Stomach (tissue), 9 donors: ENCODE results near the gene WNT5A. TPM values are rescaled to one million over a fixed set of nuclear protein-coding genes. Genes with fewer than 3 reads are reported as not detected.

Experiments
- DNase-seq, 2 donors: peaks; one replicate each; pipeline versions ENCODE4 v3.0.0 to v3.0.0-alpha.2; 2013 to 2019
- H3K27ac ChIP-seq, 5 donors: fragments of 200-600 bp in 4 of 5; sonication (generic) in 4 of 5; one replicate each; pipeline ENCODE4 v1.5.1; 2013 to 2019; ENCODE audit warnings: mild to moderate bottlenecking in 1 of 5, moderate library complexity in 1 of 5
- H3K27me3 ChIP-seq, 3 donors: fragments of 200-600 bp; sonication (generic); one replicate each; pipeline ENCODE4 v1.5.1; 2017 to 2019; ENCODE audit warnings: mixed run types in 1 of 3
- H3K36me3 ChIP-seq, 4 donors: fragments of 200-600 bp; sonication (generic); 1 replicate in 3 of 4; 2 replicates in 1 of 4; pipeline ENCODE4 v1.5.1; 2016 to 2019
- H3K4me1 ChIP-seq, 4 donors: fragments of 200-600 bp; sonication (generic); one replicate each; pipeline ENCODE4 v1.5.1; 2016 to 2019
- H3K4me3 ChIP-seq, 4 donors: fragments of 200-600 bp; sonication (generic) in 3 of 4; one replicate each; pipeline ENCODE4 v1.5.1; 2016 to 2019; ENCODE audit warnings: mild to moderate bottlenecking in 1 of 4
- H3K9me3 ChIP-seq, 4 donors: fragments of 200-600 bp; sonication (generic); one replicate each; pipeline ENCODE4 v1.5.1; 2016 to 2019
- CTCF ChIP-seq, 7 experiments: fragments of 450-650 bp in 4 of 7; fragments of 200-600 bp in 3 of 7; sonication (generic) in 3 of 7; IDR thresholded peaks; one replicate each; pipeline ENCODE4 v1.5.1; 2016 to 2019; ENCODE audit warnings: antibody characterized with exemption in 7 of 7, control low read depth in 2 of 7, mild to moderate bottlenecking in 1 of 7
- EP300 ChIP-seq: sonication (generic); formaldehyde crosslinking; IDR thresholded peaks from one replicate; pipeline ENCODE4 v1.6.1; 2017; ENCODE audit warnings: antibody characterized with exemption
- POLR2A ChIP-seq, 4 donors: fragments of 450-650 bp; IDR thresholded peaks; one replicate each; pipeline ENCODE4 v1.6.1; 2016; ENCODE audit warnings: antibody characterized with exemption in 4 of 4, control low read depth in 2 of 4, mild to moderate bottlenecking in 1 of 4, moderate library complexity in 1 of 4
- POLR2AphosphoS5 ChIP-seq, 3 donors: sonication (generic); formaldehyde crosslinking; IDR thresholded peaks; one replicate each; pipeline ENCODE4 v1.6.1; 2016; ENCODE audit warnings: antibody characterized with exemption in 3 of 3
- WGBS, 5 donors: extraction: QIAGEN DNeasy Blood & Tissue Kit in 3 of 5; methylation state at CpG; one replicate each; pipeline versions ENCODE4 v1.1.5 to v1.1.7; 2013 to 2018; 5-methylcytosine and 5-hydroxymethylcytosine counted together
- intact Hi-C: fragments of 100-400 bp; cut with DNase I; formaldehyde crosslinking; loops from one replicate; pipeline ENCODE4 v1.15.1; 2023; ENCODE audit warnings: low total_unique reads
- polyA plus RNA-seq, 3 donors: library from polyadenylated mRNA; stranded (reverse); fragments of 200-250 nt; gene quantifications; one replicate each; pipeline ENCODE4 v1.2.3, GENCODE V29; 2013
- total RNA-seq, 5 donors: library from RNA; depleted of rRNA; stranded (reverse); fragments of >200 nt; gene quantifications; one replicate each; pipeline versions ENCODE4 v1.1.0 to v1.2.3, GENCODE V29; 2014 to 2016
- donor health status: healthy with polysubstance abuse.
- donor health status: Bipolar disorder and iron deficiency.
- donor health status: healthy.

Gene WNT5A
- total and polyA plus RNA-seq, 8 donors: 1.2 to 44.2 (median 4.9) TPM

- no peak for DNase-seq
- Histone ChIP-seq H3K27ac (no peak overlapping the region), H3K27me3 (peaks cover 0 to 7% (median 0%) of the 10 kb centered on the region in 3 donors), H3K36me3 (no peaks in the 10 kb centered on the region), H3K9me3 (no peaks in the 10 kb centered on the region), H3K4me3 (no peak overlapping the region), H3K4me1 (no peaks in the 10 kb centered on the region)
- TF ChIP-seq POLR2A (IDR thresholded peaks at IDR 0.05) (no peak), POLR2AphosphoS5 (IDR thresholded peaks at IDR 0.05) (no peak)
- intact Hi-C loops: no loop called here
Observed at GRCh38 chr3:55497250-55497649, 10.1 kb upstream of the WNT5A start.

GRCh38 chr3:55494976-55495375, 7.9 kb upstream of the WNT5A start:
- Histone ChIP-seq H3K4me1 (peaks cover 0 to 4% (median 0%) of the 10 kb centered on the region in 4 donors), H3K4me3 (no peak overlapping the region), H3K9me3 (no peaks in the 10 kb centered on the region), H3K27me3 (peaks cover 0 to 18% (median 4%) of the 10 kb centered on the region in 3 donors), H3K27ac (no peak overlapping the region), H3K36me3 (no peaks in the 10 kb centered on the region)
- DNase-seq: no peak
- TF ChIP-seq EP300: no peak
- TF ChIP-seq POLR2A (IDR thresholded peaks at IDR 0.05): no peak
- TF ChIP-seq CTCF (IDR thresholded peaks at IDR 0.05): no peak
- TF ChIP-seq POLR2AphosphoS5 (IDR thresholded peaks at IDR 0.05): no peak
- intact Hi-C loops: no loop called here
- 67 to 89% (median 87%) methylated on average over 2 of the region's 2 CpGs for WGBS, 5 donors

DNA sequence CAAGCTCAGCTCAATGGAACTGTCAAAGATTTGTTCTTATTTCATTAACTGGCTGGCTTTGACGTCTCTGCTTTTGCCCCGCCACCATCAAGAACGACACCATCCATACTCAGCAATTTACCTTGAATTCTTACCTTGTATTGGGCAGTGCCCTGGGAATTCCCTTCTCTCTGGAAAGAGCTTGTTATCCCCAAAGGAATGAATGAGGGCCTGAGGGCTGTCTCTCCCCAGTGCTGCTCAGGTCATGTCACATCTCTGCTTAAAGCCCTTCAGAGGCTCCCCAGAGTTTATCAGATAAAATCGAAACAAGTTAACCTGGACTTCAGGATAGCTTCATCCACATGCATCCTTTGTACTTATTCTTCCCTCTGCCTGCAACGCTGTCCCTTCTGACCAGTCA, 5.9 kb upstream of the WNT5A start:
- DNase-seq: no peak
- H3K4me1 ChIP-seq: peaks cover 6 to 18% (median 17%) of the 10 kb centered on the region in 4 donors
- no peak for TF ChIP-seq EP300
- no peak for TF ChIP-seq POLR2A (IDR thresholded peaks at IDR 0.05)
- no peak for TF ChIP-seq CTCF (IDR thresholded peaks at IDR 0.05)
- TF ChIP-seq POLR2AphosphoS5 (IDR thresholded peaks at IDR 0.05): no peak
- no peak overlapping the region for H3K4me3 ChIP-seq
- H3K27me3 ChIP-seq: peaks cover 0 to 38% (median 22%) of the 10 kb centered on the region in 3 donors
- WGBS, 5 donors: 78 to 91% (median 88%) methylated on average over 5 of the region's 5 CpGs
- intact Hi-C loops: no loop called here
- no peaks in the 10 kb centered on the region for H3K9me3 ChIP-seq
- no peaks in the 10 kb centered on the region for H3K36me3 ChIP-seq
- H3K27ac ChIP-seq: no peak overlapping the region

- Histone ChIP-seq H3K36me3 (no peaks in the 10 kb centered on the region), H3K27ac (no peak overlapping the region), H3K27me3 (peaks cover 0 to 55% (median 36%) of the 10 kb centered on the region in 3 donors), H3K4me1 (peaks cover 18 to 35% (median 31%) of the 10 kb centered on the region in 4 donors), H3K4me3 (no peak overlapping the region), H3K9me3 (no peaks in the 10 kb centered on the region)
- peak in 1 of 2 donors; percentile 58 for DNase-seq
- intact Hi-C loops: no loop called here
- no peak for TF ChIP-seq EP300
- no peak for TF ChIP-seq CTCF (IDR thresholded peaks at IDR 0.05)
- no peak for TF ChIP-seq POLR2AphosphoS5 (IDR thresholded peaks at IDR 0.05)
- TF ChIP-seq POLR2A (IDR thresholded peaks at IDR 0.05): no peak
- WGBS, 5 donors: 34 to 48% (median 42%) methylated on average over 7 of the region's 7 CpGs
Observed at GRCh38 chr3:55491296-55491816, 4.2 kb upstream of the WNT5A start.

GRCh38 chr3:55490276-55490913, 3.3 kb upstream of the WNT5A start:
- intact Hi-C loops: no loop called here

More at GRCh38 chr3:55490276-55490913, 3.3 kb upstream of the WNT5A start:
- no peak for DNase-seq
- TF ChIP-seq POLR2AphosphoS5 (IDR thresholded peaks at IDR 0.05): no peak
- no peak for TF ChIP-seq CTCF (IDR thresholded peaks at IDR 0.05)
- TF ChIP-seq EP300: no peak
- no peak for TF ChIP-seq POLR2A (IDR thresholded peaks at IDR 0.05)
- Histone ChIP-seq H3K9me3 (no peaks in the 10 kb centered on the region), H3K27ac (no peak overlapping the region), H3K4me1 (peaks cover 28 to 44% (median 40%) of the 10 kb centered on the region in 4 donors), H3K27me3 (peaks cover 0 to 64% (median 44%) of the 10 kb centered on the region in 3 donors), H3K36me3 (no peaks in the 10 kb centered on the region), H3K4me3 (no peak overlapping the region)
- 31 to 45% (median 34%) methylated on average over 3 of the region's 3 CpGs for WGBS, 5 donors
